ENCODE data around the gene ZNF236.

DNA sequence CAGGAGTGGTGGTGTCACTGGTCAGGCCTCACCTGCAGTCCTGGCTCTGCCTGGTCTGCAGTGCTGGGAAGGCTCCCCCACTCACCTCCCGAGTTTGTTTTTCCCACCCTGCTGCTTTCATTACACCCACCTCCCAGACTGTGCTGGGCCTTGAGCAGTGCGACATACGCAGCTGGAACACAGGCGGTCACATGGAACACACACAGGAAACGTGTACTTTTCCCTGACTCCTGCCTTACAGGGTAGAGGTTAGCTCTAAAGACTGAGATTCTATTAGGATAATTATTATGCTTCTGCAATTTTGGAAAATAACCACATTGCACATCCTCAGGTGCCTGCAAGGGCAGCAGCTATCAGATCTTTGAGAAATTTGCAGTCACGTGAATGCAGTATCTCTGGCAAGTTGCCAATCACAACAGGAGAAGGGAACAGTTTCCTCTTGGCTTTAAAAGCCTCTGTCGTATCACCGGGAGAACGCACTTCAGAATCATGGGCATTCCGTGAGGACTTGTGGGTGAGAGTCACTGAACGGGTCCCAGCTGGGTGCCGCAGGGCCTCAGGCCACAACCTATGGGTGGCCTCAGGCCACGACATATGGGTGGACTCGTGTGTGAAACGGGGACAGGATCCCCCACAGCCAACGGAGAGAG, 136.5 kb downstream of the ZNF236 start:
- TF ChIP-seq, protein P1, sequence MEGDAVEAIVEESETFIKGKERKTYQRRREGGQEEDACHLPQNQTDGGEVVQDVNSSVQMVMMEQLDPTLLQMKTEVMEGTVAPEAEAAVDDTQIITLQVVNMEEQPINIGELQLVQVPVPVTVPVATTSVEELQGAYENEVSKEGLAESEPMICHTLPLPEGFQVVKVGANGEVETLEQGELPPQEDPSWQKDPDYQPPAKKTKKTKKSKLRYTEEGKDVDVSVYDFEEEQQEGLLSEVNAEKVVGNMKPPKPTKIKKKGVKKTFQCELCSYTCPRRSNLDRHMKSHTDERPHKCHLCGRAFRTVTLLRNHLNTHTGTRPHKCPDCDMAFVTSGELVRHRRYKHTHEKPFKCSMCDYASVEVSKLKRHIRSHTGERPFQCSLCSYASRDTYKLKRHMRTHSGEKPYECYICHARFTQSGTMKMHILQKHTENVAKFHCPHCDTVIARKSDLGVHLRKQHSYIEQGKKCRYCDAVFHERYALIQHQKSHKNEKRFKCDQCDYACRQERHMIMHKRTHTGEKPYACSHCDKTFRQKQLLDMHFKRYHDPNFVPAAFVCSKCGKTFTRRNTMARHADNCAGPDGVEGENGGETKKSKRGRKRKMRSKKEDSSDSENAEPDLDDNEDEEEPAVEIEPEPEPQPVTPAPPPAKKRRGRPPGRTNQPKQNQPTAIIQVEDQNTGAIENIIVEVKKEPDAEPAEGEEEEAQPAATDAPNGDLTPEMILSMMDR (IDR thresholded peaks at IDR 0.05) = no peak
- TF ChIP-seq ZFX (IDR thresholded peaks at IDR 0.05; ENCODE audit: borderline replicate concordance) = no peak

All from 22Rv1 (cell line).